ENCODE results near the gene TIGD4.

TIGD4 gene

GRCh38 chr4:152779513-152780266 is at the start of gene TIGD4, which contains the start of gene ARFIP1:
Gene TIGD4, minus strand, starts transcription at chr4:152779730. Its CDS starts 8,726 bp downstream, at chr4:152771004.
Gene ARFIP1, plus strand, starts transcription at chr4:152779954. Its CDS starts 49,680 bp downstream, at chr4:152829634.
- H3K4me3 ChIP-seq (ENCODE audit: low read depth, low read length), result peak within 1 kb of the TSS; percentile 88
- peak; percentile 96 for DNase-seq (ENCODE audit: low read depth)
- TF ChIP-seq POLR2A (IDR thresholded peaks at IDR 0.05; ENCODE audit: extremely low read depth, insufficient read length), result peak; percentile 44
- peak; percentile 25; the same call in 1 of the 2 replicates for TF ChIP-seq MYC (IDR thresholded peaks at IDR 0.05; ENCODE audit: low read depth, low read length)
- TF ChIP-seq, protein P1, sequence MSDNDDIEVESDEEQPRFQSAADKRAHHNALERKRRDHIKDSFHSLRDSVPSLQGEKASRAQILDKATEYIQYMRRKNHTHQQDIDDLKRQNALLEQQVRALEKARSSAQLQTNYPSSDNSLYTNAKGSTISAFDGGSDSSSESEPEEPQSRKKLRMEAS (IDR thresholded peaks at IDR 0.05; ENCODE audit: low read depth, low read length), result peak; percentile 32; the same call in 1 of the 2 replicates
- TF ChIP-seq, protein P2, sequence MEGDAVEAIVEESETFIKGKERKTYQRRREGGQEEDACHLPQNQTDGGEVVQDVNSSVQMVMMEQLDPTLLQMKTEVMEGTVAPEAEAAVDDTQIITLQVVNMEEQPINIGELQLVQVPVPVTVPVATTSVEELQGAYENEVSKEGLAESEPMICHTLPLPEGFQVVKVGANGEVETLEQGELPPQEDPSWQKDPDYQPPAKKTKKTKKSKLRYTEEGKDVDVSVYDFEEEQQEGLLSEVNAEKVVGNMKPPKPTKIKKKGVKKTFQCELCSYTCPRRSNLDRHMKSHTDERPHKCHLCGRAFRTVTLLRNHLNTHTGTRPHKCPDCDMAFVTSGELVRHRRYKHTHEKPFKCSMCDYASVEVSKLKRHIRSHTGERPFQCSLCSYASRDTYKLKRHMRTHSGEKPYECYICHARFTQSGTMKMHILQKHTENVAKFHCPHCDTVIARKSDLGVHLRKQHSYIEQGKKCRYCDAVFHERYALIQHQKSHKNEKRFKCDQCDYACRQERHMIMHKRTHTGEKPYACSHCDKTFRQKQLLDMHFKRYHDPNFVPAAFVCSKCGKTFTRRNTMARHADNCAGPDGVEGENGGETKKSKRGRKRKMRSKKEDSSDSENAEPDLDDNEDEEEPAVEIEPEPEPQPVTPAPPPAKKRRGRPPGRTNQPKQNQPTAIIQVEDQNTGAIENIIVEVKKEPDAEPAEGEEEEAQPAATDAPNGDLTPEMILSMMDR (IDR thresholded peaks at IDR 0.05; ENCODE audit: low read depth, low read length), result peak; percentile 30

- no peak for TF ChIP-seq MYC (IDR thresholded peaks at IDR 0.05; ENCODE audit: low read depth, low read length)
- TF ChIP-seq, protein P2 (IDR thresholded peaks at IDR 0.05; ENCODE audit: low read depth, low read length), result no peak
- no peak for TF ChIP-seq POLR2A (IDR thresholded peaks at IDR 0.05; ENCODE audit: extremely low read depth, insufficient read length)
- TF ChIP-seq, protein P1 (IDR thresholded peaks at IDR 0.05; ENCODE audit: low read depth, low read length), result no peak
- no peak overlapping the region for H3K4me3 ChIP-seq (ENCODE audit: low read depth, low read length)
- no peak for DNase-seq (ENCODE audit: low read depth)
Observed at GRCh38 chr4:152828122-152828521, 48.6 kb upstream of the TIGD4 start.

DNA sequence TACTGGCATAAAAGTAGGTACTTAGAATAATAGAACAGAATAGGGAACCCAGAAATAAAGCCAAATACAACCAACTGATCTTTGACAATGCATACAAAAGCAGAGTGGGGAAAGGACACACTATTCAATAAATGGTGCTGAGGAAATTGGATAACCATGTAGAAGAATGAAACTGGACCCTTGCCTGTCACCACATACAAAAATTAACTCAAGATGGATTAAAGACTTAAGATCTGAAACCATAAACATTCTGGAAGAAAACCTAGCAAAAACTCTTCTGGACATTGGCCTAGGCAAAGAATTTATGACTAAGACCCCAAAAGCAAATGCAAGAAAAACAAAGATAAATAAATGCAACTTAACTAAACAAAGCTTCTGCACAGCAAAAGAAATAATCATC is 45.8 kb upstream of the TIGD4 start:
- no peak for DNase-seq (ENCODE audit: low read depth)
- TF ChIP-seq MYC (IDR thresholded peaks at IDR 0.05; ENCODE audit: low read depth, low read length), result no peak
- TF ChIP-seq, protein P2 (IDR thresholded peaks at IDR 0.05; ENCODE audit: low read depth, low read length), result no peak
- no peak for TF ChIP-seq POLR2A (IDR thresholded peaks at IDR 0.05; ENCODE audit: extremely low read depth, insufficient read length)
- TF ChIP-seq, protein P1 (IDR thresholded peaks at IDR 0.05; ENCODE audit: low read depth, low read length), result no peak
- no peak overlapping the region for H3K4me3 ChIP-seq (ENCODE audit: low read depth, low read length)

- TF ChIP-seq POLR2A (IDR thresholded peaks at IDR 0.05; ENCODE audit: extremely low read depth, insufficient read length) (no peak), MYC (IDR thresholded peaks at IDR 0.05; ENCODE audit: low read depth, low read length) (no peak)
- TF ChIP-seq, protein P2 (IDR thresholded peaks at IDR 0.05; ENCODE audit: low read depth, low read length), result no peak
- TF ChIP-seq, protein P1 (IDR thresholded peaks at IDR 0.05; ENCODE audit: low read depth, low read length), result no peak
- DNase-seq (ENCODE audit: low read depth), result no peak
- no peak overlapping the region for H3K4me3 ChIP-seq (ENCODE audit: low read depth, low read length)
Observed at GRCh38 chr4:152824561-152824960, 45.0 kb upstream of the TIGD4 start.

GRCh38 chr4:152822323-152822722 is 42.8 kb upstream of the TIGD4 start:
- no peak for TF ChIP-seq POLR2A (IDR thresholded peaks at IDR 0.05; ENCODE audit: extremely low read depth, insufficient read length)
- DNase-seq (ENCODE audit: low read depth), result no peak
- H3K4me3 ChIP-seq (ENCODE audit: low read depth, low read length), result no peak overlapping the region

DNA sequence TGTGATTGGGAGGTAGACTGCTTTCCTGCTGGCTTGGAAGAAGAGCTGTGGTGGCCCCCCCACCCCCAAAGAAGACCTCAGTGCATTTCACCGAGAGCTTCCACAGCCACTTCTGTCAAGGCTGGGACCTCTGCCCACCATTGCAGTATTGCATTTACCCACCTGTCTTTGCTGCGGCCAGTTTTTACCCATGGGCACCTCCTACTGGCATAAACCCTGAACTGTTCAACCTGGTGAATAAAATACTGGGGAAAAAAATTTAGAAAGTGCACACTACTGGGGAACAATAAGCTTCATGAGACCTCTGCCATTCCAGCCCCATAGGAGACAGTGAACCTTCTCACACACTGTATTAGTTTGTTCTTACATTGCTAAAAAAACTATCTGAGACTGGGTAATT is 40.5 kb upstream of the TIGD4 start:
- TF ChIP-seq MYC (IDR thresholded peaks at IDR 0.05; ENCODE audit: low read depth, low read length), result no peak
- TF ChIP-seq, protein P2 (IDR thresholded peaks at IDR 0.05; ENCODE audit: low read depth, low read length), result no peak
- TF ChIP-seq POLR2A (IDR thresholded peaks at IDR 0.05; ENCODE audit: extremely low read depth, insufficient read length), result no peak
- TF ChIP-seq, protein P1 (IDR thresholded peaks at IDR 0.05; ENCODE audit: low read depth, low read length), result no peak
- DNase-seq (ENCODE audit: low read depth), result no peak
- H3K4me3 ChIP-seq (ENCODE audit: low read depth, low read length), result no peak overlapping the region

Data from NB4 (cell line).